Endodermal cell (in vitro differentiated cells): ENCODE results near the gene TSHZ2. TPM values are rescaled to one million over a fixed set of nuclear protein-coding genes. Genes with fewer than 3 reads are reported as not detected.

ENCODE experiments used
- DNase-seq: peaks from one replicate; pipeline ENCODE4 v3.0.0-alpha.2; 2017
- H3K27ac ChIP-seq: 2 replicates; pipeline ENCODE4 v1.5.1; 2013; ENCODE audit warnings: mild to moderate bottlenecking, low read depth, low read length, moderate library complexity
- H3K27me3 ChIP-seq: 2 replicates; pipeline ENCODE4 v1.6.1; 2013; ENCODE audit warnings: mild to moderate bottlenecking, low read length, moderate library complexity; ENCODE audit not compliant: insufficient read depth, control insufficient read depth, poor library complexity, severe bottlenecking
- H3K36me3 ChIP-seq: 2 replicates; pipeline ENCODE4 v1.7.0; 2013; ENCODE audit warnings: mild to moderate bottlenecking, low read length, moderate library complexity; ENCODE audit not compliant: control insufficient read depth, insufficient read depth
- H3K4me1 ChIP-seq: one replicate; pipeline ENCODE4 v1.7.0; 2013; ENCODE audit warnings: low read length; ENCODE audit not compliant: control insufficient read depth, insufficient read depth
- H3K4me3 ChIP-seq: 2 replicates; pipeline ENCODE4 v1.5.1; 2013; ENCODE audit warnings: mild to moderate bottlenecking, low read length, moderate library complexity
- H3K9ac ChIP-seq: 2 replicates; pipeline ENCODE4 v1.6.1; 2013; ENCODE audit warnings: mild to moderate bottlenecking, low read length, moderate library complexity; ENCODE audit not compliant: poor library complexity, severe bottlenecking; ENCODE audit errors: extremely low read depth
- H3K9me3 ChIP-seq: 2 replicates; pipeline ENCODE4 v1.6.1; 2013; ENCODE audit warnings: mild to moderate bottlenecking, low read length, moderate library complexity; ENCODE audit not compliant: control insufficient read depth
- H3K27ac Mint-ChIP-seq: 2 replicates; pipeline ENCODE4 v1.8.0; 2020; ENCODE audit warnings: mixed read lengths
- H3K27me3 Mint-ChIP-seq: 2 replicates; pipeline ENCODE4 v1.8.0; 2021; ENCODE audit warnings: mild to moderate bottlenecking, mixed read lengths; ENCODE audit not compliant: insufficient read depth
- H3K36me3 Mint-ChIP-seq: 2 replicates; pipeline ENCODE4 v1.8.0; 2020; ENCODE audit warnings: low read depth, mixed read lengths
- H3K4me1 Mint-ChIP-seq: 2 replicates; pipeline ENCODE4 v1.8.0; 2020; ENCODE audit warnings: mixed read lengths
- H3K4me3 Mint-ChIP-seq: 2 replicates; pipeline ENCODE4 v1.8.0; 2020; ENCODE audit warnings: mild to moderate bottlenecking, moderate library complexity, mixed read lengths
- H3K9me3 Mint-ChIP-seq: 2 replicates; pipeline ENCODE4 v1.8.0; 2020; ENCODE audit warnings: mild to moderate bottlenecking, mixed read lengths
- WGBS, 2 experiments: methylation state at CpG; one replicate each; pipeline versions ENCODE4 v1.1.5 to v1.1.7; 2013; ENCODE audit warnings: missing lambda C conversion rate in 2 of 2, mixed read lengths in 1 of 2; ENCODE audit not compliant: insufficient coverage in 1 of 2, insufficient read length in 1 of 2; 5-methylcytosine and 5-hydroxymethylcytosine counted together
- total RNA-seq, 2 donors: library from RNA; stranded (reverse); fragmentation: NEBNext Ultra II Directional in 1 of 2; extraction: Animal tissue kit (Norgen Biotek cat#: 25700) in 1 of 2; gene quantifications; 2 replicates in 1 of 2; 3 replicates in 1 of 2; pipeline ENCODE4 v1.2.1, GENCODE V29; 2021
- TF ChIP-seq, protein P1 (sequence below): fragments of 200-600 bp; sonication (generic); conservative IDR thresholded peaks from 2 replicates; pipeline ENCODE4 v1.5.0; 2021; ENCODE audit warnings: antibody characterized with exemption, mild to moderate bottlenecking

Gene TSHZ2
- total RNA-seq, 2 donors from 2014 or later, result 0.07 to 0.31 TPM

DNA sequence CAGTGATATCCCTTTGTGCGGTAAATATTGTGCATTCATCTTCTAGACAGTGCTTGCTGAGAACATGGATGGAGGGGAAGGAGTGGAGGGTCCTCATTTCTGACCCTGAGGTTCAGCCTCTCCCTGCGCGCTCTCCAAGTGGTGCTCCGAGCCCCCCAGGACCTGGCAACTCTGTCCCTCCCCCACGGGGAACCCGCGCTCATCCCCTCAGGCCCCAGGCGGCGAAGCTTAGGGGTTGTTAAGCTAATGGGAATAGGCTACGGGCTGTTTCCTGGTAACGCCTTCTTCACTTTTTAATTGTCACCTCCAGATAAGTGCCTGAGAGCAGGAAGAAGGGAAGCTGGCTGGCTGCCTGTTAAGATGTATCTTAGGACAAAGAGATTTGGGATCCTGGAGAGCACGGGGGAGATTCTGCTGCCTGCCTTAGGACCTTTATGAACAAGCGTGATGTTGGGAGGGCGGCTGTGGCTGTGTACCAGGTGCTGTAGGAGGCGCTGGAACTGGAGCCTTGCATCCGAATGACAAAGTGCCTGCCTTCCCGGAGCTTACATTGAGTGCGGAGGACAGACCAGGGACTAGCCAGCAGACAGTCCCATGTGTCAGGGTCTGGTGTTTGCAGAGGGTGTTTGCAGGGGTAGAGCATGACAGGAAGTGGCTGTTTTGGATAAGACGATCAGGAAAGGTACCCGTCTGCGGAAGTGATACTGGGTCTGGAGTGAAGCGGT, 11.7 kb downstream of the TSHZ2 start:
- 72 to 78% methylated on average over 8 to 22 of the region's 22 CpGs for WGBS, 2 experiments
- peak overlapping the region; percentile 41 for H3K27ac Mint-ChIP-seq

DNA sequence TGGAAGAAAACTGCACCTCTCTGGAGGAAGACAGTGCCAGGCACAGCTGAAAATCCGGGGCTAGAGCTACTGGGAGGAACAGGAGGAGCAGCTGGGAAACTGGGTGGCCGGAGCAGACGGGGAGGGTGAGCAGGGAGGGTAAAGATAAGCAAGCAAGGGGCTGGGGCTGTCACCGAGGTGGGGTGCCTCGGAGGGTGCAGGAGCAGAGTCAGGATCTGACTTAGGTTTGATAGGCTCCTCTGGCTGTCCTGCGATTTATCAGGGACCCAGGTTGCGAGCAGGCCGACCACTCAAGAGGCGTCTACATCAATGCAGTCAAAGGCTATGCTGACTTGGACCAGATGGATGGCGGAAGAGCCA, 12.3 kb downstream of the TSHZ2 start:
- Histone ChIP-seq H3K27ac (no peak overlapping the region), H3K9ac (no peak overlapping the region), H3K4me3 (no peak overlapping the region), H3K36me3 (no peaks in the 10 kb centered on the region), H3K27me3 (peaks cover 6% of the 10 kb centered on the region), H3K4me1 (peaks cover 6% of the 10 kb centered on the region), H3K9me3 (no peaks in the 10 kb centered on the region)
- Mint-ChIP-seq H3K27me3 (peaks cover 23% of the 10 kb centered on the region), H3K4me3 (no peak overlapping the region), H3K27ac (no peak overlapping the region), H3K9me3 (no peaks in the 10 kb centered on the region), H3K4me1 (peaks cover 12% of the 10 kb centered on the region), H3K36me3 (no peaks in the 10 kb centered on the region)
- TF ChIP-seq, protein P1, sequence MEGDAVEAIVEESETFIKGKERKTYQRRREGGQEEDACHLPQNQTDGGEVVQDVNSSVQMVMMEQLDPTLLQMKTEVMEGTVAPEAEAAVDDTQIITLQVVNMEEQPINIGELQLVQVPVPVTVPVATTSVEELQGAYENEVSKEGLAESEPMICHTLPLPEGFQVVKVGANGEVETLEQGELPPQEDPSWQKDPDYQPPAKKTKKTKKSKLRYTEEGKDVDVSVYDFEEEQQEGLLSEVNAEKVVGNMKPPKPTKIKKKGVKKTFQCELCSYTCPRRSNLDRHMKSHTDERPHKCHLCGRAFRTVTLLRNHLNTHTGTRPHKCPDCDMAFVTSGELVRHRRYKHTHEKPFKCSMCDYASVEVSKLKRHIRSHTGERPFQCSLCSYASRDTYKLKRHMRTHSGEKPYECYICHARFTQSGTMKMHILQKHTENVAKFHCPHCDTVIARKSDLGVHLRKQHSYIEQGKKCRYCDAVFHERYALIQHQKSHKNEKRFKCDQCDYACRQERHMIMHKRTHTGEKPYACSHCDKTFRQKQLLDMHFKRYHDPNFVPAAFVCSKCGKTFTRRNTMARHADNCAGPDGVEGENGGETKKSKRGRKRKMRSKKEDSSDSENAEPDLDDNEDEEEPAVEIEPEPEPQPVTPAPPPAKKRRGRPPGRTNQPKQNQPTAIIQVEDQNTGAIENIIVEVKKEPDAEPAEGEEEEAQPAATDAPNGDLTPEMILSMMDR, result no peak
- no peak for DNase-seq
- WGBS, 2 experiments, result 92 to 94% methylated on average over 10 of the region's 10 CpGs

More for the DNA sequence above, 11.7 kb downstream of the TSHZ2 start:
- Mint-ChIP-seq H3K36me3 (no peaks in the 10 kb centered on the region), H3K4me3 (no peak overlapping the region), H3K27me3 (peaks cover 23% of the 10 kb centered on the region), H3K4me1 (peaks cover 12% of the 10 kb centered on the region), H3K9me3 (no peaks in the 10 kb centered on the region)
- peaks cover 6% of the 10 kb centered on the region for H3K27me3 ChIP-seq
- no peaks in the 10 kb centered on the region for H3K36me3 ChIP-seq
- H3K4me1 ChIP-seq, result peaks cover 6% of the 10 kb centered on the region
- peak; percentile 68 for DNase-seq
- H3K4me3 ChIP-seq, result no peak overlapping the region
- TF ChIP-seq, protein P1, result peak; percentile 34
- no peaks in the 10 kb centered on the region for H3K9me3 ChIP-seq
- no peak overlapping the region for H3K27ac ChIP-seq
- H3K9ac ChIP-seq, result no peak overlapping the region

DNA sequence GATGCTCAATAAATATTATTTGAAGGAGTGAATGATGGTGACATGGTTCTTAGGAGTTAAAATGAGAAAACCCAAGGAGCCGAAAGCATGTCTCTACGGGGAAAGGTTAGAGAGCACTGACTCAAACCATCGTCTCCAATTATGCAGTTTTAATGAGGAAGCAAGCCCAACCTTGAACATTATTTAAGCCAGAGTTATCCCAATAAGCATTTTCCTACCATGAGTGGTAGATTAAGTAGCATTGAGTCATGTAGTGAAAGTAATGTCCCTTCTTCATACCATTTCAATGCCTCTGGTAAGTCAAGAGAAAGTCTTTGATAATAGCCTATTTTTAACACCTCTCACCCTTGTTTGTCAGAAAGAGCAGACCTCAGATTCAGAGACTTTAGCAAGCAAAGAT, 13.5 kb downstream of the TSHZ2 start:
- H3K9ac ChIP-seq, result no peak overlapping the region
- peaks cover 6% of the 10 kb centered on the region for H3K4me1 ChIP-seq
- Mint-ChIP-seq H3K27me3 (peaks cover 23% of the 10 kb centered on the region), H3K4me3 (no peak overlapping the region), H3K27ac (no peak overlapping the region), H3K9me3 (no peaks in the 10 kb centered on the region), H3K36me3 (no peaks in the 10 kb centered on the region), H3K4me1 (peaks cover 12% of the 10 kb centered on the region)
- WGBS, 2 experiments, result 94 to 97% methylated on average over 3 of the region's 3 CpGs
- TF ChIP-seq, protein P1, result no peak
- no peak overlapping the region for H3K27ac ChIP-seq
- no peak for DNase-seq
- no peaks in the 10 kb centered on the region for H3K36me3 ChIP-seq
- no peak overlapping the region for H3K4me3 ChIP-seq
- H3K9me3 ChIP-seq, result no peaks in the 10 kb centered on the region
- peaks cover 6% of the 10 kb centered on the region for H3K27me3 ChIP-seq
